Measurements from ENCODE around the gene TSR3.

DNA sequence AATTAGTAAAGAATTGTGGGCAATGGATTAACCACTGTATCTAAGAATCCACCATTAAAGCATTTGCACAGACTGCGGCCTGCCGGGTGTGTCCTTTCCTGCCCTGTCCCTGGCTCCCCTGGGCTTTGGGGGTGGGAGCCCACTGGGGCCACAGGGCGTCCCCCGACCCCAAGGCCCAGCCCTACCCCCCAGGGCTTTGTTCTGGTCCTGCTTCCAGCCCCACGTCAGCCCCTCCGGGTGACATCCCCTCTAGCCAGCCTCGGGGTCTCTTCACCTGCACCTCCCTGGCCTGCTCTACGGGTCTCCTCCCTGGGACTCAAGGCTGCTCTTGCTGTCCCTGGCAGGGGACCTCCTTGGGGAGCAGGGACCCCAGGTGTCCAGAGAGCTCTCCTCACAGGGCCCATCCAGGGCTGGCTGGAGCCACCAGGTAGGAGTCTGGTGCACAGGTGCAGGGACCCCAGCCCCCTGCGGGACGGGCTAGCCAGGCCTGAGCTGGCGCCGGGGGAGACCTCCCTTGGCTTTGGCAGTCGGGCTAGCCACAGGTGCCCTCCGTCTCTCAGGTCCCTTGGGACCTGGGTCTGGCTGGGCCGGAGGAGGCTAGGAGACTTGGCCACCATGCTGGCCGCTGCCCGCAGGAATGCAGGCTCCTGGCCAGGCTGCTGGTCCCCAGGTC is 24.6 kb downstream of the TSR3 start:
- TF ChIP-seq EZH2phosphoT487 (IDR thresholded peaks at IDR 0.05; ENCODE audit: insufficient read depth, low read depth) (no peak), EZH2 (IDR thresholded peaks at IDR 0.05; ENCODE audit: insufficient read depth, poor library complexity, severe bottlenecking) (no peak)

Data from GM23248 (cell line).